Measurements from ENCODE around the gene TUBB4A.
"Not testable (repeated sequence)": the region's sequence is repeated elsewhere in the genome, so short reads cannot be mapped to it uniquely, and the experiment has no call there.

TUBB4A gene

DNA sequence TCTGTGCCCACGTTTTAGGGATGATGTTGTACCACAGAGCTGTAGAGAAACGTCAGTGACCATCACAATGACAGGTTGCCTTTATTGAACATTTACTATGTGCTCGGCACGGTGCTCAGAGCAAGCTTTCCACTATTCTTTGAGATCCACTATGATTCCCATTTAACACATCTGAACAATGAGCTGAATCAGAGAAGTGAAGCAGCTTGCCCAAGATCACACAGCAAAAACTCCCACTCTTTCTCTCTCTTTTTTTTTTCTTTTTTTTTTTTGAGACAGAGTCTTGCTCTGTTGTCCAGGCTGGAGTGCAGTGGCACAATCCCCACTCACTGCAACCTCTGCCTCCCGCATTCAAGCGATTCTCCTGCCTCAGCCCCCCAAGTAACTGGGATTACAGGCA is 20.6 kb upstream of the TUBB4A start:
- no peak for DNase-seq

GRCh38 chr19:6521718-6522646 is 19.9 kb upstream of the TUBB4A start:
- DNase-seq = peak; percentile 54

DNA sequence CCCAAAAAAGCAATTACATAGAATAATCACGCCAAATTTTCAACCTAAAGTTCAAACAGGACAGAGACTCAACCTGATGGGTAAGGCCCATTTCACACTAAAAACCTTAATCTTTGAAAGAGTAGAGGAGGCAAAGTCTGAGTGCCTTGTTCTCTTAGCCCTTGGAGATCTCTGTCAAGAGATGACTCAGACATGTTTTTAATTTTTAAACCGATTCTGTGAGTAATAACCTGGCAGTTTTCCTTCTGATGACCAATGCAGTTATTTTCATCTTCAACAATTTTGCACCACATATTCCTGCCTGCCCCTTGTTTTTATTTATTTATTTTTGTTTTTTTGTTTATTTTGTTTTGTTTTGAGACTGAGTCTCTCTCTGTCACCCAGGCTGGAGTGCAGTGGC is 17.2 kb upstream of the TUBB4A start:
- no peak for DNase-seq

GRCh38 chr19:6518145-6518911 is 16.2 kb upstream of the TUBB4A start:
- DNase-seq = no peak

- peak; percentile 95 for DNase-seq
Measured at GRCh38 chr19:6516659-6517291, 14.7 kb upstream of the TUBB4A start.

- DNase-seq = peak; percentile 66
Measured at GRCh38 chr19:6516018-6516658, 14.0 kb upstream of the TUBB4A start.

DNA sequence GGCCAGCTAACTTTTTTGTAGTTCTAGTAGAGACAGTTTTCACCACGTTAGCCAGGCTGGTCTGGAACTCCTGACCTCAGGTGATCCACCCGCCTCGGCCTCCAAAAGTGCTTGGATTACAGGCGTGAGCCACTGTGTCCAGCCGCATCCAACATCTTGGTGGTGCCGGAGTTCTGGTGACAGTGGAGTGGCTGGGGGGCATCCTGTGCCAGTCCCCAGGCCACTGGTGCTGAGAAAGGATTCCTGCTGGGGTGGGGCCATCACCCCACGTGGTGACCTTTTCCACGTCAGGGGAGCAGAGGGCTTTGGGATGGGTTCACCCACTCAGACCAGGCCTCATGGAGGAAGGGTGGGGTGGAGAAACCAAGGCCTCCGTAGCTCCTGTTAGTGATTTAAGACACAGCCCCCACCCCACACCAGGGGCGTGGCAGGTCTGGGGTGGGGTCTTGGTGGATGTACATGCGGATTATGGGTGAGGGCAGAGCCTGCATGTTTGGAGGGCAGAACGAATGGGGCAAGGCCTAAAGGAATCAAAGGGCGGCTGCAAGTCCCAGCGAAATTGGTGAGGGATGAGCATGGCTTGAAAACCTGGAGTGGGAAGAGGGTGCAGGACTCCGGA is 12.9 kb upstream of the TUBB4A start:
- DNase-seq = no peak

- no peak for DNase-seq
Measured at GRCh38 chr19:6514089-6514488, 12.0 kb upstream of the TUBB4A start.

GRCh38 chr19:6510618-6511017 is 8.5 kb upstream of the TUBB4A start:
- DNase-seq = no peak

- no peak for DNase-seq
Measured at GRCh38 chr19:6509118-6509971, 7.2 kb upstream of the TUBB4A start.

DNA sequence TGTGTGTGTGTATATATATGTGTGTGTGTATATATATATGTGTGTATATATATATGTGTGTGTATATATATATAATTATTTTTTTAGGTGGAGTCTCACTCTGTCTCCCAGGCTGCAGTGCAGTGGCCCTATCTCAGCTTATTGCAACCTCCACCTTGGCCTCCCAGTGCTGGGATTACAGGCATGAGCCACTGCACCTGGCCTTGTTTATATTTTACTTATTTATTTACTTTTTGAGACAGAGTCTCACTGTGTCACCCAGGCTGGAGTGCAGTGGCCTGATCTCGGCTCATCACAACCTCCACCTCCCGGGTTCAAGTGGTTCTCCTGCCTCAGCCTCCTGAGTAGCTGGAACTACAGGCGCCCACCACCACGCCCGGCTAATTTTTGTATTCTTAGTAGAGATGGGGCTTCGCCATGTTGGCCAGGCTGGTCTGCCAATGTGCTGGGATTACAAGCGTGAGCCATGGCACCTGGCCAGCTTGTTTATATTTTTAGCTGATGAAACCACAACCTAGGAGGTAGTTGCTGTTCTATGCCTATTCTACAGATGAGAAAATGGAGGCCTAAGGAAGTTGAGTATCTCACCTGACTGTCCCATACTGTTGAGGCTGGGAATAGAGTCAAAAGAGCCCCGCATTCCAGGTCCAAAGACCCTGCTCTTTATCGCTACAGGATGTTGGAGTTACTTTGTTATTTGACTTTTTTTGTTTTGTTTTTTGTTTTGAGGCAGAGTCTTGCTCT is 6.1 kb upstream of the TUBB4A start:
- not testable (repeated sequence) for DNase-seq

DNA sequence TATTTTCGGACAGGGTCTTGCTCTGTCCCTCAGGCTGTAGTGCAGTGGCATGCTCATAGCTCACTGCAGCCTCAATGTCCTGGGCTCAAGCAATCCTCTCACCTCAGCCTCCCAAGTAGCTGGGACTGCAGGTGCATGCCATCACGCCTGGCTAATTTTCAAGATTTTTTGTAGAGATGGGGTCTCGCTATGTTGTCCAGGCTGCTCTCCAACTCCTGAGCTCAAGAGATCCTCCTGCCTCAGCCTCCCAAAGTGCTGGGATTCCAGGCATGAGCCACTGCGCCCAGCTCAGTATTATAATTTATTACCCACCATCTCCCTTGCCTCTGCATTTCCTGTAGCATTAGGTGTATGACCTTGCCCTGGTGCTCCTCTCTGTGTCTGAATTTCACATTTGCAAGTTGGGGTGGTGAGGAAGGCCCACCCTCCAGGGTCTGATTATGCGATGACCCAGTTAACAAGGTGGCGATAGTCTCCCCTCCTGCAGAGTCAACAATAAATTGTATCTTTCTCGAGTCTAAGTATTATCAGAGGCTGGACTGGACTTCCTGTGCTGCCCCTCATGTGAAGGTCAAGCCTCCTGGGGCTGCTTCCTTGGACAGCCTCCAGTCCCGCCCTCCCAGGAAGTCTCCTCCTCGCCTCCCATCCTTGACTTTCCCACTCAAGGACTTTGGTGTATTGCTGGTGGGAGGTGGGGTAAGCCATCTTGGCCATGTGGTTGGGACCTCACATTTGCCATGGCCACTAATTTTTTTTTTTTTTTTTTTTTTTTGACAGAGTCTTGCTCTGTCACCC is 1.5 kb upstream of the TUBB4A start:
- no peak for DNase-seq

- no peak for DNase-seq
Measured at GRCh38 chr19:6500837-6501739, 1.0 kb downstream of the TUBB4A start.

- DNase-seq = no peak
Measured at GRCh38 chr19:6499052-6499790, 2.9 kb downstream of the TUBB4A start.

DNA sequence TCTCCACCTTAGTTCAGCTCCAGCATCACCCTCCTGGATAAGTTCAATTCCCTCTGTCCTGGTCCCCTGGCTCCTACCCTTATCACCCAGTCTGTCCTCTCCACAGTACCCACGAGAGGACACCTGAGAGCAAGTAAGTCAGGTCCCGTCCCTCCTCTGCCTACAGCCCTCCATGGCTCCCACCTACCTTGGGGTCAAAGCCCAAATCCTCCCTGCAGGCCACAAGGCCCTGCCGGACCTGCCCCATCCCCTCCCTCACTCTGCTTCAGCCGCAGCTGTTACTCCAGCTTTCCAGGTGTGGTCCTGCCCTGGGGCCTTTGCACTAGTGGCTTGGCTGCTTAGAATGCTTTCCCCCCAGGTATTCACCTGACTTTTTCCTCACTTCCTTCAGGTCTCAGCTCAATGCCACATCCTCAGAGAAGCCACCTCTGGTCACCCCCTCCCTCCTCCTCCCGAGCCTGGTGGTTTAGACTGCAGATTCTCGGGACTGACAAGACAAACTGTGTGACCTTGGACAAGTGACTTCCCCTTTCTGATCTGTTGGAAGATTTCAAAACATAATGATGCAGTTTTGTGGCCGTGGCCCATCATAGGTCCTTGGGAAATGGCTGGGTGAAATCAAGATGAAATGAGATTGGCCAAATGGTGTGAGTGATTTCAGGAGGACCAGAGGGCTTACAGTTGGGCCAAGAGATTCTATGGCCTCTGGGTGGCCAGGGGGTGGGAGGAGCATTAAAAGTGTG is 3.6 kb downstream of the TUBB4A start:
- no peak for DNase-seq

DNA sequence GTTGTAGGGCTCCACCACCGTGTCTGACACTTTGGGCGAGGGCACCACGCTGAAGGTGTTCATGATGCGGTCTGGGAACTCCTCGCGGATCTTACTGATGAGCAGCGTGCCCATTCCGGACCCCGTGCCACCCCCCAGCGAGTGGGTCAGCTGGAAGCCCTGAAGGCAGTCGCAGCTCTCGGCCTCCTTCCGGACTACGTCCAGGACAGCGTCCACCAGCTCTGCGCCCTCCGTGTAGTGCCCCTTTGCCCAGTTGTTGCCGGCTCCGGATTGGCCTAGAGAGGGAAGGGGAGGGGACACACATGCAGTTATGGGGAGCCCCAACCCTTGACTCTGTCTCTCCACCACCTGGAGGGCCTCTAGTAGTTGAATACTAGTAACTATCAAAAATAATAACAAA is 6.2 kb downstream of the TUBB4A start:
- no peak for DNase-seq

DNA sequence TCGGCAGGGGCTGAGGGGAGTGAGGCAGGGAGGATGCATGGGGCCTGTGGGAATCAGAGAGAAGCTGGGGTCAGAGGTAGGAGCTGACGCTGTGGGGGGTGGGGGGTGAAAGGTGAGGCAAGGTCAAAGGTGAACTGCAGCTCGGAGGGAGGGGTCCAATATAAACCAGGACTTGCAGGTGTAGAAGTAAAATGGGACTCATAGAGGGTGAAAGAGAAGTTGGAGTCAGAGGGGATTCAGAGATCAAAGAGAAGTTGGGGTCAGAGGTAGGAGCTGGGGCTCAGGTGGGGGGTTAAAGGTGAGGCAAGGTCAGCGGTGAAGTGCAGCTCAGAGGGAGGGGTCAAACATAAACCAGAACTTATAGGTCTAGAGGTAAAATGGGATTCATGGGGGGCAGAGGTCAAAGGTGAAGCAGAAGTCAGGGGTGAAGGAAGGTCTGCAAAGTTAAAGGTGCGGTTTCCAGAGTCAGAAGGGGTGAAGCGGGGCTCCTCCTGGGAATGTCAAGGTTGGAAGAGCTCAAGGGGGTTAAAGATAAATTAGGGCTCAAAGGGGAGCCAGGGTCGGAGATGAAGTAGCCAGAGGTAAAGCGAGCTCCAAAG is 7.6 kb downstream of the TUBB4A start:
- no peak for DNase-seq

Data from stimulated activated CD4-positive, alpha-beta T cell treated with anti-CD3 and anti-CD28 coated beads, Interleukin-4, amount 100 ng/mL, for 24 hours (primary cell).